Middle frontal gyrus (tissue), 1 donor: ENCODE data around the gene GNB5.
A peak's percentile ranks its signal among the peaks of the same experiment; 100 is the strongest.
"Not testable (repeated sequence)": the region's sequence is repeated elsewhere in the genome, so short reads cannot be mapped to it uniquely, and the experiment has no call there.

Experiments
- DNase-seq: peaks from one replicate; pipeline ENCODE4 v3.0.0-alpha.2; 2015; ENCODE audit warnings: low spot score; ENCODE audit errors: extremely low spot score

Gene GNB5

GRCh38 chr15:52191207-52191606 lies at the start of gene GNB5:
Gene GNB5 (minus strand): TSS chr15:52191392. CDS start chr15:52184676, 6,716 bp downstream.
- DNase-seq = no peak

- DNase-seq = no peak
These were observed 49.0 kb upstream of the GNB5 start for GRCh38 chr15:52240166-52240565.

GRCh38 chr15:52238989-52239525 lies 47.9 kb upstream of the GNB5 start:
- DNase-seq = not testable (repeated sequence)

GRCh38 chr15:52238149-52238548 lies 47.0 kb upstream of the GNB5 start:
- no peak for DNase-seq

GRCh38 chr15:52236013-52236412 lies 44.8 kb upstream of the GNB5 start:
- DNase-seq = no peak

GRCh38 chr15:52234596-52235541 lies 43.7 kb upstream of the GNB5 start:
- no peak for DNase-seq

- DNase-seq = no peak
These were observed 42.2 kb upstream of the GNB5 start for GRCh38 chr15:52233405-52233804.

- DNase-seq = no peak
These were observed 41.1 kb upstream of the GNB5 start for GRCh38 chr15:52232327-52232726.

GRCh38 chr15:52230073-52230472 lies 38.9 kb upstream of the GNB5 start:
- no peak for DNase-seq

- no peak for DNase-seq
These were observed 37.7 kb upstream of the GNB5 start for GRCh38 chr15:52228921-52229320.

- DNase-seq = peak; percentile 47
These were observed 36.3 kb upstream of the GNB5 start for GRCh38 chr15:52227456-52227855.

- DNase-seq = no peak
These were observed 34.0 kb upstream of the GNB5 start for GRCh38 chr15:52225230-52225629.

GRCh38 chr15:52224211-52224610 lies 33.0 kb upstream of the GNB5 start:
- no peak for DNase-seq

GRCh38 chr15:52221730-52222129 lies 30.5 kb upstream of the GNB5 start:
- DNase-seq = no peak

- no peak for DNase-seq
These were observed 29.9 kb upstream of the GNB5 start for GRCh38 chr15:52220937-52221660.

GRCh38 chr15:52220251-52220650 lies 29.1 kb upstream of the GNB5 start:
- no peak for DNase-seq

- DNase-seq = no peak
These were observed 27.6 kb upstream of the GNB5 start for GRCh38 chr15:52218816-52219215.

GRCh38 chr15:52218371-52218770 lies 27.2 kb upstream of the GNB5 start:
- no peak for DNase-seq

- DNase-seq = no peak
These were observed 26.0 kb upstream of the GNB5 start for GRCh38 chr15:52217186-52217585.

GRCh38 chr15:52214553-52214952 lies 23.4 kb upstream of the GNB5 start:
- DNase-seq = no peak

- no peak for DNase-seq
These were observed 22.0 kb upstream of the GNB5 start for GRCh38 chr15:52213206-52213605.

- DNase-seq = no peak
These were observed 17.2 kb upstream of the GNB5 start for GRCh38 chr15:52208306-52208946.
